HG02970 (cell line): ENCODE results near the gene TAX1BP3.
A peak's percentile ranks its signal among the peaks of the same experiment; 100 is the strongest.

ENCODE experiments used
- ATAC-seq: cut with Tn5 transposase; IDR thresholded peaks from one replicate; pipeline ENCODE4 v1.9.1; 2021; ENCODE audit warnings: mild to moderate bottlenecking, moderate library complexity, moderate number of reproducible peaks; ENCODE audit not compliant: unreplicated experiment, low FRiP score

Gene TAX1BP3

DNA sequence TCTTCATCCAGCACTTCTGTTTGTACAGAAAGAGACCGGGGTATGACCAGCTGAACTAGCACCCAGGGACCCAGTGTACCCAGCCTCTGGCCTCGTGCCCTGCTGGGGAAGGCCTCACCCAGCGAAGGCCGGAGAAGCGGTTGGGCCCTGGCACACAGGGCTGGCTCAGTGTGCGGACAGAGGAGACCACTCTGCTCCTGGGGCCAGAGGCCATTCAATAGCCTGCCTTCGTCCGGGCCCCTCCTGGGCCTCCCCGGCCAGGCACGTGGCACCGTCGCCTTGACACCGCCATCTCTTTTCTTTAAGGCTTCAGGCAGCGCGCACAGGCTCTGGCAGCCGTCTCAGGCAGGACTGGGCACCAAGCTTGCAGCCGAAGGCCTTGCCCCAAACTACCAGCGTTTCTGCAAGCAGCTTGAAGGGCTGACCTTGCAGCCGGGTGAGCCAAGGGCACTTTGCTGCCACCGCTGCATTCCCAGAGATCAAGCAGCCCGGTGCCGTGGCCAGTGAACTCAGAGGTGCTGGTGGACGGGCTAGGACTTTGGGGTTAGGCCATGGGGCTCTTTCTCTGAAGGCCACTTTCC is 8.0 kb downstream of the TAX1BP3 start:
- no peak for ATAC-seq

DNA sequence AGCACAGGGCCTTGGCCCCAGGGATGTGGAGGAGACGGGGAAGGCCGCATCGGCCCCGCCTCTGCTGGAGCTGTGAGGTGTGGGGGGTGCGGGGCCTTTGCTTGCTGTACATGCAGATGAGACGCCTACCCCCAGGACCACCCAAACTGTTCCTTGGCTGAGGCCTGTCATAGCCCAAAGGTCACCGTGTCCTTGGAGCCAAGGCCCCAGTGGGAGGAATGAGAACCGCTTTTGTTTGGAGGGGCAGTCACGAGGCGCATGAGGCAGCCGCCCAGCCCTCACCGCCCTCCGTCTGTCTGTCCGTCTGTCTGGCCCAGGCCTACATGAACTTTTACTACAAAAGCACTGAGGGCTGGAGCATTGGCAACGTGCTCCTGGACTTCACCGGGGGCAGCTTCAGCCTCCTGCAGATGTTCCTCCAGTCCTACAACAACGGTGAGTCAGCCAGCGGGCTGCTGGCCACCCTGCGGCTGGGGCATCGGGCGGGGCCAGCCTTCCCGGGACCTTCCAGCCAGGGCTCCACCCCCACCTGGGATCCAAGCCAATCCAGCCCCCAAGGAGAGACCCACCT is 8.8 kb downstream of the TAX1BP3 start:
- ATAC-seq: no peak

DNA sequence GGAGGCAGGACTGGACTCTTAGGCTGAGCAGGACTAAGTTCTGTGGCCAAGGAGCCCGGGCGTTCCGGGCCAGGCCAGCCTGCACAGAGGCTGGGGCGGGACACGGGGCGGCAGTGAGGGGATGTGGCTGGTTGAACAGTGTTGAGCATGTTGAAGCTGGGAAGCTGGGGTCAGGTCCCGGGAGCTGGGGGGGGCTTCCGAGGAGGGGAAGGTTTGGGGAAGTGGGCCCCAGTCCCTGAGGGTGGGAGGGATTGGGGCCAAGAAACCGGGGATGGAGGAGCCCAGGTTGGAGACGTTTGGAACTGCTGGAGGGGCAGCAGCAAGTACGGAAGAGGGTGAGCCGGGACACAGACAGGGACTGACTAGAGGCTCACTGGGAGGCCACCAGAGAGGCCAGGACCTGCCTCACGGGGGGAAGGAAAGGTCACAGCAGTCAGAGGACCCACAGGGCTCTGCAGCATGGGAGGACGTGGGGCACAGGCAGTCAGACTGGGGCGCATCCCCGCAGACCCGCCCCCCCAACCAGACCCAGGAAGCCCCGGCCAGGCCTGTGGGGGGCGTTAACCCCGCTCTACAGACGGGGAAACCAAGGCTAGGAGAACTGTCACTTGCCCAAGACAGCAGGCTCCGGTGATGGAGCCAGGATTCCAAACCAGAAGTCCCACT is 9.5 kb downstream of the TAX1BP3 start:
- ATAC-seq: no peak

GRCh38 chr17:3657874-3658783 is 10.2 kb downstream of the TAX1BP3 start:
- ATAC-seq: no peak

GRCh38 chr17:3657588-3657869 is 10.8 kb downstream of the TAX1BP3 start:
- ATAC-seq: no peak

GRCh38 chr17:3656755-3657587 is 11.4 kb downstream of the TAX1BP3 start:
- no peak for ATAC-seq

- ATAC-seq: no peak
These were observed 12.0 kb downstream of the TAX1BP3 start for GRCh38 chr17:3656353-3656752.

DNA sequence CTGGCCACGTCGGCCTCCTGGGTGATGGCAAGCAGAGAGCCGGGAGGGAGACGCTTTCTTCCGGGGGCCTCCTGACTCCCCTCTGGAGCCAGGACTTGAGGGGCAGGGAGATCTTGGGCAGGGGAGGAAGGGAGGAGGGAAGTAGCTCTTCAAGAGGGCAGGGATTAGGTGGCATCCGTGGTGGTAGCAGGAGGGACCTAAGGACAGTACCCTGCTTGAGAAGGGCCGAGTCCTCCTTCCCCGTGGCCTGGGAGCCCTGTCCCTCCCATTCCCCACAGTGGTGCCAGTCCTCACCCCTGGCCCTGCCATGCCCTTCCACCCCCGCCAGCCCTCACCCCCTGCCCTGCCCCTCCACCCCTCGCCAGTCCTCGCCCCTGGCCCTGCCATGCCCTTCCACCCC is 12.6 kb downstream of the TAX1BP3 start:
- no peak for ATAC-seq

GRCh38 chr17:3647769-3648555 is 20.4 kb downstream of the TAX1BP3 start:
- no peak for ATAC-seq

DNA sequence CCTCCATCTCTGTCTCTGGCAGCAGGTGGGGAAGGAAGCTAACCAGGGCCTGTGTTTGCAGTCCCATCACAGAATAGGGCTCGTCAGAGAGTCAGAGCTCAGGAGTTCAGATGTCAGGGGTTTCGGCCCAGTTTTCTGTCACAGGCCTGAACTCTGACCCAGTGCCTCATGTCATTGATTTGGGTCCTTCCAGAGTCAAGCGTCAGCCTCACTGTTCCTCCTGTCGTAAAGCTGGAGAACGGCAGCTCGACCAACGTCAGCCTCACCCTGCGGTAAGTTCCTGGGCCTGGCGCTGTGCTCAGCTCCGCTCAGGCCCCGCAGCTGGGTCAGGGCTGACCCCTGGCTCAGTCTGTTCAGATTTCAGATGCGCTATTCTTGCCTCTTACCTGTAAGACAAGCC is 21.1 kb downstream of the TAX1BP3 start:
- ATAC-seq: no peak

DNA sequence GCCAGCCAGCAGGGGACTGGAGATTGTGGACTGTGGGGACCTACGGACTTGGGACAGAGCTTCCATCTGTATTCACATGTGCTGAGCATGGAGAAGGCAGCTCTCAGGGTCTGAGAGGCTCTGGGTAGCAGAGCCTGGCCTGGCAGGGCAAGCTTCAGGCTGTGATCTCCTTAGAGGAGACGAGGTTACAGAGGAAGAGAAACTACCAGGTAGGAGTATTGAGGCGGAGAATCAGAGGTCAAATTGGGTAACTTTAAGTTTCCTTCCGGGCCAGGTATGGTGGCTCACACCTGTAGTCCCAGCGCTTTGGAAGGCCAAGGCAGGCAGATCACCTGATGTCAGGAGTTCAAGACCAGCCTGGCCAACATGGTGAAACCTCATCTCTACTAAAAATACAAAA is 23.1 kb downstream of the TAX1BP3 start:
- ATAC-seq: no peak

GRCh38 chr17:3643889-3644349 is 24.5 kb downstream of the TAX1BP3 start:
- ATAC-seq: no peak

- ATAC-seq: no peak
These were observed 26.5 kb downstream of the TAX1BP3 start for GRCh38 chr17:3641717-3642486.

DNA sequence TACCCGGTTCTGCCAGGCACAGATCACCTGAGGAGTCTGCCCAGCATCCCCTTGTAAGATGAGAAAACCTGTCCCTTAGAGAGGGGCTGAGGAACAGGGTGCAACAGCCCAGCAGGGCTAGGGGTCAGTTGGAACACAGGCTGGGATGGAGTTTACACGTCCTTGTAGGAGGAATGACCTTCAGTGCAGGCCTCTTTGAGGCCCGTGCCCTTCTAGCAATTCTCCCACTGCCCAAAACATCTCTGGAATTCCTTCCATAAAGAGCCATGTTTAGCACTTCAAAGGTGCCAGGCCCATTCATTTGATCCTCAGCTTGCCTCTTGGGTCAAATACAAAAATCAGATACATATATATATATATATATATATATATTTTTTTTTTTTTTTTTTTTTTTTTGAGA is 27.4 kb downstream of the TAX1BP3 start:
- no peak for ATAC-seq

DNA sequence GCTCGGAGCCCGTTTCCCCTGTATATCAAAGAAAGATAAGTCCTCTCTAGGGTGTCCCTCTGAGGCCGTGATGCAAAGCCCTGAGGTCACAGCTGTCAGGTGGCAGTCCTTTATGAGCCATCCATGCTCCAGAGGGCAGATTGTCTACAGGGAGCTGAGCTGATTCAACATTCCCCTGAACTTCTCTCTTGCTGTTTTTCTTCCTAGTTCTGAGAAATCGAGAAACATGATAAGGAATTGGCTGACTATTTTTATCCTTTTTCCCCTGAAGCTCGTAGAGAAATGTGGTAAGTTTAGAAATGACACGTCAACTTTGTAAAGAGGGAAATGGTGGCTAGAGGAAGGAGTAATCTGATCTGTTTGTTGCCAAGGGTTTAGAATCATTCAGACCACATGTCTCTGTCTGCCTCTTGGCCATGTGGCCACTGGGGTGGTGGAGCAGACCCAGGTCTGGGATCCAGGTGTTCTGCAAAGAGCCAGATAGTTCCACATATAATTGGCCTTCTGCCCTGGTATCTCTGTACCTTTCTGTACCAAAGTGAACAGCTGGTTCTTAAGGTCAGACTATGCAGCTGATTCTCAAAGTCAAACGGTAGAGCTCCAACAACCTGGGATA is 28.3 kb downstream of the TAX1BP3 start:
- no peak for ATAC-seq

GRCh38 chr17:3636908-3637373 is 31.4 kb downstream of the TAX1BP3 start:
- ATAC-seq: no peak

- ATAC-seq: peak; percentile 96
These were observed 32.0 kb downstream of the TAX1BP3 start, which contains the start of the genes CTNS and SHPK for GRCh38 chr17:3636154-3636907. Gene CTNS, plus strand, starts transcription at chr17:3636760. Its CDS starts 3,447 bp downstream, at chr17:3640207. Gene SHPK, minus strand, starts transcription at chr17:3636250. Its CDS starts 31 bp downstream, at chr17:3636219.
